ENCODE results near the gene CHST3. TPM values are rescaled to one million over a fixed set of nuclear protein-coding genes. Genes with fewer than 3 reads are reported as not detected.
A peak's percentile ranks its signal among the peaks of the same experiment; 100 is the strongest.

Gene CHST3
- total RNA-seq, 1 experiment from 2014 or later, result 44.6 TPM

DNA sequence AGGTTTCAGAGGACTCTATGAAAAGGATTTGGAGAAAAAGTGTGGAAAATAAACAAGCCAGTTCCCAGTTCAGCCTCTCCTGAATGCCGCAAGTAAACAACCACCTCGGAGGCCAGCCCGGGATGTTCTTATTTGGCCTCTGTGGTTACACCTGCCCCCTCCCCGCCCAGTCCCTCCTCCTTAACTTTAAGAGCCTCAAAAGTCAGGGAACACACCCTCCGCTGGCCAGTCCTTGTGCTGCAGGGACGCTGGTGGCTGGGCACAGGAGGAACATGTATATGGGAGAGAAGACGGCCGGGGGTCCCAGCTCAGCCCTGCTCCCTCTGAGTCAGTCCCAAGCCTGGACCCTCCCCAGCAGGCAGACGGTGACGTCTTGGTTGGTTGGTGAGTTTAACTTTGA lies 6.1 kb downstream of the CHST3 start:
- CTCF ChIA-PET, result interaction anchor here (1.5 to 2.0 kb wide), 4 partner anchors 13 to 78 kb away, joined by 4 to 11 read pairs (median 6); no protein-coding TSS in a partner anchor
- H3K27me3 ChIP-seq (ENCODE audit: control insufficient read depth, insufficient read depth, low read length), result no peaks in the 10 kb centered on the region
- peak overlapping the region; percentile 26 to 27 for H3K4me3 ChIP-seq (ENCODE audit: low read depth in 2 of 2, low read length in 2 of 2)
- peak; percentile 56; the same call in 1 of the 2 replicates for TF ChIP-seq POLR2AphosphoS5 (IDR thresholded peaks at IDR 0.05; ENCODE audit: low read depth, low read length)
- TF ChIP-seq TCF7L2 (IDR thresholded peaks at IDR 0.05; ENCODE audit: low read depth, low read length), result no peak
- TF ChIP-seq, protein P1, sequence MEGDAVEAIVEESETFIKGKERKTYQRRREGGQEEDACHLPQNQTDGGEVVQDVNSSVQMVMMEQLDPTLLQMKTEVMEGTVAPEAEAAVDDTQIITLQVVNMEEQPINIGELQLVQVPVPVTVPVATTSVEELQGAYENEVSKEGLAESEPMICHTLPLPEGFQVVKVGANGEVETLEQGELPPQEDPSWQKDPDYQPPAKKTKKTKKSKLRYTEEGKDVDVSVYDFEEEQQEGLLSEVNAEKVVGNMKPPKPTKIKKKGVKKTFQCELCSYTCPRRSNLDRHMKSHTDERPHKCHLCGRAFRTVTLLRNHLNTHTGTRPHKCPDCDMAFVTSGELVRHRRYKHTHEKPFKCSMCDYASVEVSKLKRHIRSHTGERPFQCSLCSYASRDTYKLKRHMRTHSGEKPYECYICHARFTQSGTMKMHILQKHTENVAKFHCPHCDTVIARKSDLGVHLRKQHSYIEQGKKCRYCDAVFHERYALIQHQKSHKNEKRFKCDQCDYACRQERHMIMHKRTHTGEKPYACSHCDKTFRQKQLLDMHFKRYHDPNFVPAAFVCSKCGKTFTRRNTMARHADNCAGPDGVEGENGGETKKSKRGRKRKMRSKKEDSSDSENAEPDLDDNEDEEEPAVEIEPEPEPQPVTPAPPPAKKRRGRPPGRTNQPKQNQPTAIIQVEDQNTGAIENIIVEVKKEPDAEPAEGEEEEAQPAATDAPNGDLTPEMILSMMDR (IDR thresholded peaks at IDR 0.05), result no peak; the same call in 1 of the 2 replicates
- BruUV-seq (replicated peaks), result no TSS peak
- DNase-seq (ENCODE audit: low read depth, low spot score) (no peak), ATAC-seq (peak; percentile 69)
- POLR2A ChIA-PET, result interaction anchor here (1.1 kb wide), 1 partner anchor 72 kb away, joined by 3 read pairs; no protein-coding TSS in a partner anchor
- intact Hi-C loops (cut with micrococcal nuclease; ENCODE audit: unreplicated experiment) (loop anchor here (5.0 kb wide), 2 partner anchors 53 to 73 kb away; no protein-coding TSS in a partner anchor), in situ Hi-C loops (cut with HindIII; ENCODE audit: low pct_unique_long_range_greater_than_20kb, low sequenced_read_pairs) (loop anchor here (25.0 kb wide), 1 partner anchor 342 kb away; no protein-coding TSS in a partner anchor)
- H3K4me1 ChIP-seq (ENCODE audit: control insufficient read depth, insufficient read depth, low read length), result peaks cover 92% of the 10 kb centered on the region
- no peaks in the 10 kb centered on the region; the same call in 1 of the 2 replicates for H3K36me3 ChIP-seq (ENCODE audit: control insufficient read depth, insufficient read depth, low read length)
- H3K27ac ChIP-seq (ENCODE audit: low read length), result peak overlapping the region; percentile 83
- H3K9me3 ChIP-seq (ENCODE audit: control insufficient read depth, insufficient read depth, low read depth, low read length), result no peaks in the 10 kb centered on the region

DNA sequence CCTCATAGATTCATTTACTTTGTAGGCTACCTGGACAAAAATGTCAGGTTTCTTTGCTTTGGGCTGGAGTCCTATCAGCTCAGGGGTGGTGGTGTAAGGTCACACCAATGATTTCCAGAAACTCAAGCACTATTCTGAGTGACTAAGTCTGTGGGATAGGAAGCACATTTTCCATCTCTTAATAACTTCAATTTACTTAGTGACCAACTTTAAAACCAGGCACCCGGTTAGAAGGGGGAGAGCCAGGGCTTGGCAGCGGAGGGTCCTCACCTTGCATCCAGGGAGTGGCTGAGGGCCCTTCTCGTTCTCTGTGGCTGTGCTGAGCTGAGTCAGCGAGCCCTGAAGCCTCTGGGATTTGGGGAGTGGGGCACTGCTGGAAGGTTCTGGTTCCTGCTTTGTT lies 6.7 kb downstream of the CHST3 start:
- BruUV-seq (replicated peaks), result TSS peak; percentile 25
- POLR2A ChIA-PET, result interaction anchor here (0.7 to 1.1 kb wide), 2 partner anchors 13 to 73 kb away, joined by 3 read pairs; no protein-coding TSS in a partner anchor

More for the DNA sequence above, 6.7 kb downstream of the CHST3 start:
- in situ Hi-C loops (cut with HindIII; ENCODE audit: low pct_unique_long_range_greater_than_20kb, low sequenced_read_pairs), result loop anchor here (25.0 kb wide), 1 partner anchor 341 kb away; no protein-coding TSS in a partner anchor
- Histone ChIP-seq H3K27me3 (ENCODE audit: control insufficient read depth, insufficient read depth, low read length) (no peaks in the 10 kb centered on the region), H3K27ac (ENCODE audit: low read length) (peak overlapping the region; percentile 83), H3K9me3 (ENCODE audit: control insufficient read depth, insufficient read depth, low read depth, low read length) (no peaks in the 10 kb centered on the region), H3K4me3 (ENCODE audit: low read depth in 2 of 2, low read length in 2 of 2) (peak overlapping the region; percentile 26 to 27), H3K4me1 (ENCODE audit: control insufficient read depth, insufficient read depth, low read length) (peaks cover 96% of the 10 kb centered on the region), H3K36me3 (ENCODE audit: control insufficient read depth, insufficient read depth, low read length) (no peaks in the 10 kb centered on the region; the same call in 1 of the 2 replicates)
- CTCF ChIA-PET, result interaction anchor here (1.5 to 2.0 kb wide), 4 partner anchors 14 to 78 kb away, joined by 4 to 11 read pairs (median 6); no protein-coding TSS in a partner anchor
- TF ChIP-seq SIN3A (IDR thresholded peaks at IDR 0.05; ENCODE audit: borderline replicate concordance, insufficient read depth, low read depth, low read length) (no peak), POLR2AphosphoS5 (IDR thresholded peaks at IDR 0.05; ENCODE audit: low read depth, low read length) (no peak), TCF7L2 (IDR thresholded peaks at IDR 0.05; ENCODE audit: low read depth, low read length) (no peak)
- TF ChIP-seq, protein P1 (IDR thresholded peaks at IDR 0.05), result no peak
- TF ChIP-seq, protein P2, sequence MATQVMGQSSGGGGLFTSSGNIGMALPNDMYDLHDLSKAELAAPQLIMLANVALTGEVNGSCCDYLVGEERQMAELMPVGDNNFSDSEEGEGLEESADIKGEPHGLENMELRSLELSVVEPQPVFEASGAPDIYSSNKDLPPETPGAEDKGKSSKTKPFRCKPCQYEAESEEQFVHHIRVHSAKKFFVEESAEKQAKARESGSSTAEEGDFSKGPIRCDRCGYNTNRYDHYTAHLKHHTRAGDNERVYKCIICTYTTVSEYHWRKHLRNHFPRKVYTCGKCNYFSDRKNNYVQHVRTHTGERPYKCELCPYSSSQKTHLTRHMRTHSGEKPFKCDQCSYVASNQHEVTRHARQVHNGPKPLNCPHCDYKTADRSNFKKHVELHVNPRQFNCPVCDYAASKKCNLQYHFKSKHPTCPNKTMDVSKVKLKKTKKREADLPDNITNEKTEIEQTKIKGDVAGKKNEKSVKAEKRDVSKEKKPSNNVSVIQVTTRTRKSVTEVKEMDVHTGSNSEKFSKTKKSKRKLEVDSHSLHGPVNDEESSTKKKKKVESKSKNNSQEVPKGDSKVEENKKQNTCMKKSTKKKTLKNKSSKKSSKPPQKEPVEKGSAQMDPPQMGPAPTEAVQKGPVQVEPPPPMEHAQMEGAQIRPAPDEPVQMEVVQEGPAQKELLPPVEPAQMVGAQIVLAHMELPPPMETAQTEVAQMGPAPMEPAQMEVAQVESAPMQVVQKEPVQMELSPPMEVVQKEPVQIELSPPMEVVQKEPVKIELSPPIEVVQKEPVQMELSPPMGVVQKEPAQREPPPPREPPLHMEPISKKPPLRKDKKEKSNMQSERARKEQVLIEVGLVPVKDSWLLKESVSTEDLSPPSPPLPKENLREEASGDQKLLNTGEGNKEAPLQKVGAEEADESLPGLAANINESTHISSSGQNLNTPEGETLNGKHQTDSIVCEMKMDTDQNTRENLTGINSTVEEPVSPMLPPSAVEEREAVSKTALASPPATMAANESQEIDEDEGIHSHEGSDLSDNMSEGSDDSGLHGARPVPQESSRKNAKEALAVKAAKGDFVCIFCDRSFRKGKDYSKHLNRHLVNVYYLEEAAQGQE (IDR thresholded peaks at IDR 0.05; ENCODE audit: insufficient read depth in 1 of 2, low read depth in 2 of 2, low read length in 1 of 2), result no peak
- intact Hi-C loops (cut with micrococcal nuclease; ENCODE audit: unreplicated experiment), result loop anchor here (5.0 kb wide), 2 partner anchors 54 to 74 kb away; no protein-coding TSS in a partner anchor
- ATAC-seq (no peak), DNase-seq (ENCODE audit: low read depth, low spot score) (no peak)

Measured in Panc1 (cell line).